Tibial artery (tissue), 4 donors: ENCODE results near the gene MACROH2A1.

Source experiments
- DNase-seq, 2 donors: peaks; one replicate each; pipeline ENCODE4 v3.0.0-alpha.2; 2019
- H3K27ac ChIP-seq, 2 donors: fragments of 200-600 bp; sonication (generic) in 1 of 2; 1 replicate in 1 of 2; 2 replicates in 1 of 2; pipeline ENCODE4 v1.5.1; 2018 to 2019; ENCODE audit warnings: mild to moderate bottlenecking in 1 of 2
- H3K27me3 ChIP-seq, 2 donors: fragments of 200-600 bp; sonication (generic) in 1 of 2; one replicate each; pipeline versions ENCODE4 v1.5.1 to v1.6.0; 2016 to 2019
- H3K36me3 ChIP-seq, 3 donors: fragments of 200-600 bp; sonication (generic) in 2 of 3; one replicate each; pipeline ENCODE4 v1.5.1; 2016 to 2019; ENCODE audit warnings: mild to moderate bottlenecking in 2 of 3
- H3K4me1 ChIP-seq, 4 donors: fragments of 200-600 bp; sonication (generic) in 2 of 4; 1 replicate in 3 of 4; 2 replicates in 1 of 4; pipeline ENCODE4 v1.5.1; 2016 to 2019
- H3K4me3 ChIP-seq, 2 donors: fragments of 200-600 bp; sonication (generic) in 1 of 2; 1 replicate in 1 of 2; 2 replicates in 1 of 2; pipeline ENCODE4 v1.5.1; 2018 to 2019; ENCODE audit warnings: mild to moderate bottlenecking in 2 of 2
- H3K9me3 ChIP-seq, 3 donors: fragments of 200-600 bp; sonication (generic) in 1 of 3; one replicate each; pipeline ENCODE4 v1.5.1; 2016 to 2019
- intact Hi-C: fragments of 100-400 bp; cut with DNase I; formaldehyde crosslinking; loops from one replicate; pipeline ENCODE4 v1.15.0; 2023; ENCODE audit warnings: low total_unique reads
- TF ChIP-seq, protein P1 (sequence below), 2 experiments: fragments of 200-600 bp in 1 of 2; fragments of 450-650 bp in 1 of 2; IDR thresholded peaks; one replicate each; pipeline ENCODE4 v1.5.1; 2017 to 2019; ENCODE audit warnings: antibody characterized with exemption in 2 of 2, mild to moderate bottlenecking in 1 of 2, moderate library complexity in 1 of 2

MACROH2A1 gene

DNA sequence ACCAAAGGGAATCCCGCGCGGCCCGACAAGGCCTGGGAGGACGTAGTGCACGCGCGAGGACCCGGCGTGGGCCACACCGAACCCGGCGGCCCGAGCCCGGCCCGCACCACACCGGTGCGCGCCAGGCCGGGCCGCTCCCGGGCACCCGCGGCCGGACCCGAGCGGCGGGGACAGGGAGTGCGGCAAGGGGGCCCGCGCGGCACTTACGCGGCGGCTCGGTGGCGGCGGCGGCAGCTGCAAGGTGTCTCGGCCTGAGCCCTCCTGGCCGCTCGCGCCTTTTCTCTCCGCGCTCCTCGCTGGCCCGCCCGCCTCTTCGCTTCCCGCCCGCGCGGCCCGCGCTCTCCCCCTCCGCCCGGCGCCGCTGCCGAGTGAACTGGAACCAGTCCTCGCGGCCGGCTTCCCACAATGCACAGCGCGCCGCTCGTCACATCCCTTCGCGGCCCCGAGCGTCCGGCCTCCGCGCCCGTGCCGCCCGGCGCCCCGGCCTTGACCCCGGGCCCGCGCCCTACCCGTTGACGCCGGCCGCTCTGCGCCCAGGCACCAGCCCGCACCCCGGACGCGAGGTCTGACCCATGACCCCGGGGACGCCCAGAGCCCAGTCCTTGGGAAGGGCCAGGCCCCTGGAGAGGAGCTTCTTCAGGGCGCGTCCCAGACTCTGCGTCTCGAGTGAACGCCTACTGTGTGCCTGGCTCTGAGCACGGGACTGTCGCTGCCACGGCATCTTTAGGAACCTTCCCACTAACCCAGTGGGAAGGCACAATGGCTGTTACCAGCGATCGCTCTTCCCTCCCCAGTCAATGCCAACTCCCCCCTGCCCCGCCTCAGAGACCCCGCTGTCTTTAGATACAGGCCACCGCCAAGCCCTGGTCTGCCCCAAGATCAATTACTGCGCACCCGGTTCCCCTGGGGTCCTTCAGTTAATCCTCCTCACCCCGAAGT, at the start of gene MACROH2A1:
Gene MACROH2A1 (minus strand): TSS at position 377 of the 939 bp plus-strand sequence. CDS start 10,138 bp downstream, outside the sequence.
- TF ChIP-seq, protein P1, sequence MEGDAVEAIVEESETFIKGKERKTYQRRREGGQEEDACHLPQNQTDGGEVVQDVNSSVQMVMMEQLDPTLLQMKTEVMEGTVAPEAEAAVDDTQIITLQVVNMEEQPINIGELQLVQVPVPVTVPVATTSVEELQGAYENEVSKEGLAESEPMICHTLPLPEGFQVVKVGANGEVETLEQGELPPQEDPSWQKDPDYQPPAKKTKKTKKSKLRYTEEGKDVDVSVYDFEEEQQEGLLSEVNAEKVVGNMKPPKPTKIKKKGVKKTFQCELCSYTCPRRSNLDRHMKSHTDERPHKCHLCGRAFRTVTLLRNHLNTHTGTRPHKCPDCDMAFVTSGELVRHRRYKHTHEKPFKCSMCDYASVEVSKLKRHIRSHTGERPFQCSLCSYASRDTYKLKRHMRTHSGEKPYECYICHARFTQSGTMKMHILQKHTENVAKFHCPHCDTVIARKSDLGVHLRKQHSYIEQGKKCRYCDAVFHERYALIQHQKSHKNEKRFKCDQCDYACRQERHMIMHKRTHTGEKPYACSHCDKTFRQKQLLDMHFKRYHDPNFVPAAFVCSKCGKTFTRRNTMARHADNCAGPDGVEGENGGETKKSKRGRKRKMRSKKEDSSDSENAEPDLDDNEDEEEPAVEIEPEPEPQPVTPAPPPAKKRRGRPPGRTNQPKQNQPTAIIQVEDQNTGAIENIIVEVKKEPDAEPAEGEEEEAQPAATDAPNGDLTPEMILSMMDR (IDR thresholded peaks at IDR 0.05), result no peak
- peaks cover 0 to 44% (median 32%) of the 10 kb centered on the region in 4 donors for H3K4me1 ChIP-seq
- intact Hi-C loops, result no loop called here
- H3K9me3 ChIP-seq, result no peaks in the 10 kb centered on the region
- H3K27me3 ChIP-seq, result no peaks in the 10 kb centered on the region
- peak; percentile 88 to 93 for DNase-seq
- no peaks in the 10 kb centered on the region for H3K36me3 ChIP-seq
- H3K27ac ChIP-seq, result peak within 1 kb of the TSS; percentile 74 to 85
- H3K4me3 ChIP-seq, result peak within 1 kb of the TSS; percentile 74 to 88

GRCh38 chr5:135448071-135448739, 49.2 kb upstream of the MACROH2A1 start:
- Histone ChIP-seq H3K9me3 (no peaks in the 10 kb centered on the region), H3K27me3 (peaks cover 0 to 19% of the 10 kb centered on the region in 2 donors), H3K4me3 (no peak overlapping the region), H3K36me3 (no peaks in the 10 kb centered on the region), H3K4me1 (no peaks in the 10 kb centered on the region), H3K27ac (no peak overlapping the region)
- TF ChIP-seq, protein P1 (IDR thresholded peaks at IDR 0.05), result no peak
- no peak for DNase-seq
- intact Hi-C loops, result no loop called here

DNA sequence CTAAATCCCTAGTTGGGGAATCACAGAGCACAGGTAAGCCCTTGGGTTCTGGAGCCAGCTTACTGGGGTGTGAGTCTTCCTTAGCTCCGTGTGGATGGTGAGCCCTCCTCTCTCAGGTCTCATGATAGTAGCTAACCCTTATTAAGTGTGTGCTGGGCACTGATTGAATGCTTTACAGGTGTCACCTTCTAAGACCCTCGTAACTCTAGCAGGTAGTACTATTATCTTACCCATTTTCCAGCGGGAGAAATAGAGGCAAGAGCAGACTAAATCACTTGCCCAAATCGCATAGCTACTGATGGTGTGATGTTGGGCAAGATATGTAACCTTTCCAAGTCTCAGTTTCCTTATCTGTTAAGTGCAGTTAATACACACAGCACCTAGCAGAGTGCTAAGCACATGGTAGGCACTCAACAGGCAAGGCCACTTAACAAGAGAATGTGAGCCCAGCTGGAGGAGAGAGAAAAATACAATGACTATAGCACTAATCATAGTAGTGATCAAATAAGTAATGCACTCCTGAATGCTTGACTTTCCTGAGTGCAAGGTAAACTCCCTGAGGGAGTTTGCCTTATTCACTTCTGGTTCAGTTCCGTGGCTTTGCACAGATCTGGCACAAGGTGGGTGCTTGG, 48.4 kb upstream of the MACROH2A1 start, which contains the start of gene DCANP1:
Gene DCANP1 (minus strand): TSS at position 51 of the 632 bp plus-strand sequence. CDS start 240 bp downstream, outside the sequence.
- no peak for DNase-seq
- peaks cover 0 to 19% of the 10 kb centered on the region in 2 donors for H3K27me3 ChIP-seq
- no peak within 1 kb of the TSS for H3K27ac ChIP-seq
- no peaks in the 10 kb centered on the region for H3K9me3 ChIP-seq
- intact Hi-C loops, result no loop called here
- TF ChIP-seq, protein P1 (IDR thresholded peaks at IDR 0.05), result no peak
- no peaks in the 10 kb centered on the region for H3K4me1 ChIP-seq
- H3K4me3 ChIP-seq, result no peak within 1 kb of the TSS
- H3K36me3 ChIP-seq, result no peaks in the 10 kb centered on the region

GRCh38 chr5:135446615-135447014, 47.6 kb upstream of the MACROH2A1 start:
- Histone ChIP-seq H3K4me1 (no peaks in the 10 kb centered on the region), H3K27me3 (peaks cover 0 to 19% of the 10 kb centered on the region in 2 donors), H3K27ac (no peak overlapping the region), H3K9me3 (no peaks in the 10 kb centered on the region), H3K4me3 (no peak overlapping the region), H3K36me3 (no peaks in the 10 kb centered on the region)
- DNase-seq, result no peak
- intact Hi-C loops, result no loop called here
- TF ChIP-seq, protein P1 (IDR thresholded peaks at IDR 0.05), result no peak

GRCh38 chr5:135446206-135446605, 47.2 kb upstream of the MACROH2A1 start:
- TF ChIP-seq, protein P1 (IDR thresholded peaks at IDR 0.05), result no peak
- Histone ChIP-seq H3K36me3 (no peaks in the 10 kb centered on the region), H3K4me1 (no peaks in the 10 kb centered on the region), H3K27ac (no peak overlapping the region), H3K9me3 (no peaks in the 10 kb centered on the region), H3K27me3 (peaks cover 0 to 19% of the 10 kb centered on the region in 2 donors), H3K4me3 (no peak overlapping the region)
- no peak for DNase-seq
- intact Hi-C loops, result no loop called here
